NK-92 (cell line): Measurements from ENCODE around the gene MYO7B.

ENCODE experiments used
- DNase-seq: peaks from one replicate; lab custom pipeline; 2025; ENCODE audit not compliant: unreplicated experiment; lab: John Stamatoyannopoulos, UW

The MYO7B gene

DNA sequence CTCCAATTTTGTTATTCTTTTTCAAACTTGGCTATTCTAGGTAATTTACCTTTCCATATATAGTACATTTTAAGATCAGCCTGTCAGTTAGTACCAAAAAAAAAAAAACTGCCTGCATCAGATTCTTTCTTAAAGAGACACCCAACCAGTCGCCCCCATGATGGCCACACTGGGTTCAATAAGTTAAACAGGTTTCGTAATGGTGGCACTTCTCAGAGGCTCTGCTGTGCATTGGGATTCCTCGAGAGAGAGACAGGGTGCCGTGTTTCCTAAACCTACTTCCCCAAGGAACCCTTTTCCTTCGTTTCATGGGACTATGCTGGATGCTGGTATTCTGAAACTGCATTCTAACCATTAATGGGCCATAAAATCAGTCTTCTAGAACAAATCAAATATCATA, 37.4 kb downstream of the MYO7B start:
- DNase-seq: no peak

DNA sequence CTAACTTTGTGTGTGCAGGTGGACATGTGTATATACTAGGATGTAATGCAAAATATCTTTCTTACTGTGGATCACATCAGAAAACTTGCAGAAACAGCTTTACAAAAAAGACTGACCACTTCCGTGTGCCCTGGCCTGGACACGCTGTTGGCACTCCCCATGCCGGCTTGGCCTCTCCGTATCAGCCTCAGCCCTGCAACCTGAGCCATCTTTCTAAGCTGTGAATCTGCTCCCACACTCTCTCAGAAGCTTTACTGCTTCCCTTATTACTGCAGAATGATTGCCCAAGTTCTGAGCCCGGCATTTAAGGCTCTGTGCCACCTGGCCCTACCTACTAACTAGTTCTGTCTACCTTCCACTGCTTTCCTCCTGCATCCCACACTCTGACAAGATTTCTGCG, 37.8 kb downstream of the MYO7B start:
- DNase-seq: no peak

DNA sequence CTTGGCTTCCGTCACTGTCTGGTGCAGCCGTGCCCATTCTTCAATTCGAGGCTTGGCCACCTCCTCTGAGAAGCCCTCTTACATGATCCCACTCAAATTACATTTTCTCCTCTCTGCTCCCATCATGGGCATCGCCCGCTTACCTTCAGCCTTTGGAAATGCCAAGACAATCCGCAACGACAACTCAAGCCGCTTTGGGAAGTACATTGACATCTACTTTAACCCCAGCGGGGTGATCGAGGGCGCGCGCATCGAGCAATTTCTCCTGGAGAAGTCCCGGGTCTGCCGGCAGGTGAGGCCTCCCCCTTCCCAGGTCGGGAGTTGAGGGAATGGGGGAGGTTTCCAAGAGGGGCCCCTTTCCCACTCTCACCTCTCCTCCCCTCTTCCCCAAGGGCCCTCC, 38.3 kb downstream of the MYO7B start:
- DNase-seq: no peak

DNA sequence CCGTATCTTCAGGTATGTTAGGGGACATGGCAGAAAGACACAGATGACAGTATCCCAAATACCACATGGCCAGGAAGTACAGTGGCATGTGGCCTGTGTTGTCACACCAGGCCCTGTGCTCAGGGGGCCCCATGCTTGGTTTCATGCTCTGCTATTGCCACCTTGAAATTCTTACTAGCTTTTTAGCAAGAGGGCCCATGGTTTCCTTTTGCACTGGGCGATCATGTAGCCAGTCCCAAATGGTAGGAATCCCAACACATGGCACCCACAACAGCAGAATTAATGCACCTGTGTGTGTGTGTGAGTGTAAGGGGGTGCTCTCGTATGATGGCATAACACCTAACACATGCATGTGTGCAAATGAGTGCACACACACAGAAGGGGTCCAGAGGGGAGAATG, 39.2 kb downstream of the MYO7B start:
- DNase-seq: no peak

GRCh38 chr2:127575185-127575765, 39.8 kb downstream of the MYO7B start:
- no peak for DNase-seq

DNA sequence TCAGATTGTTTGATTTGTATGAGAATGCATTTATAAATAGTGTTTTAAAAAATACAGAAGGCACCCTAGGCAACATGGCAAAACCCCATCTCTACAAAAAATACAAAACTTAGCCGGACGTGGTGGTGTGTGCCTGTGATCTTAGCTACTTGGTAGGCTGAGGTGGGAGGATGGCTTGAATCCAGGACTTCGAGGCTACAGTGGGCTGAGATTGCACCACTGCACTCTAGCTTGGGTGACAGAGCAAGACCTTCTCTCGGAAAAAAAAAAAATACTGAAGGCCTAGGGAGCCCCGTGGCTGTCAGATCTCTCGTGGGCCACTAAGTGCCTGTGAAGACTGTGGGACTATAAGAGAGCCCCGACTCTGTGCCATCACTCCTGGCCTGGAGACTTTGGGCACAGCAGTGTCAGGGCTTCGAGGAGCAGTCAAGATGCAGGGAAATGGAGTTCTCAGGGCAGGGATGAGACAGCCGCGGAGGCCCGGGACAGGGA, 40.5 kb downstream of the MYO7B start:
- no peak for DNase-seq

GRCh38 chr2:127576433-127577207, 41.1 kb downstream of the MYO7B start:
- DNase-seq: no peak

DNA sequence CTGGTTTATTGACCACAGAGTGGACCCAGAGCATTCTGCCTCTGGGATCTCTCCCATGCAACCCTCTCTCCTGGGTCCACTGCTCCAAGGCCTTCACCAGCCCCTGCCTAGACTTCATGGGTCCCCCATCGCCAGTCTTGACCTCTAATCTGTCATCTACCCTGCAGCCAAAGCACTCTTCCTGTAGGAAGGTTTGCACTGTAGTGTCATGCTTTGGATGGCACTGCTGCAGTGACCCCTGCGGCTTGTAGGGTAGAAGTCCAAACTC, 41.7 kb downstream of the MYO7B start:
- DNase-seq: no peak

DNA sequence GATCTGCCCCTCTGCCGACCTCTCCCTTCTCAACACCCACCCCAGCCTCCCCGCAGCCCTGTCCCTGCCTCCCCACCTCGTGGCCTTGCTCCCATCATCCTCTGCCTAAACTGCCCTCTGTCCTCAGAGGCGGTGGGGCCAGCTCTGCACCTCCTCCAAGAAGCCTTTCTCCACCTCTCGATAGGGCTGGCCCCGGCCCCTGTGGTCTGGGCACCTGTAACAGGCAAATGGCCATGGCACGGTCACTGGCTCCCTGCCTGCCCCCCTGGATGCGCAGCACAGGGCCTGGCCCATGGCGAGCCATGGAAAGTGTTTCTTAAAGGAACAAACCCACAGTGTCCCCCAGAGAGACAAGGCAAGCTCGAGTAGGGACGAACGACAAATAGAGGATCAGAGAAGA, 42.0 kb downstream of the MYO7B start:
- no peak for DNase-seq

DNA sequence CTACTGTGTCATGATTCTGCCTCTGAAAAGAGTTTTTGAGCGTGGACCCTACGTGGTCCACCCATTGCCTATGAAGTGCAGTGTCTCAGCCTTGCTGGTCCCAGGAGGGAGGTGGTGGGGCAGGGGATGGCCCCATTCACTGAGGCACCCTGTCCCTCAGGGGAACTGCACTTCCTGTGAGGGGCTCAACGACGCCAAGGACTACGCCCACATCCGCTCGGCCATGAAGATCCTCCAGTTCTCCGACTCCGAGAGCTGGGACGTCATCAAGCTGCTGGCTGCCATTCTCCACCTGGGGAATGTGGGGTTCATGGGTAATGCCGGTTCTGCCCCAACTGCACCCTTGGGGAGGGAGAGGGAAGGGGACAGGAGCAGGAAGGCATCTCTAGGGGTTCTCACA, 42.5 kb downstream of the MYO7B start:
- DNase-seq: no peak

GRCh38 chr2:127578411-127578810, 42.9 kb downstream of the MYO7B start:
- no peak for DNase-seq

DNA sequence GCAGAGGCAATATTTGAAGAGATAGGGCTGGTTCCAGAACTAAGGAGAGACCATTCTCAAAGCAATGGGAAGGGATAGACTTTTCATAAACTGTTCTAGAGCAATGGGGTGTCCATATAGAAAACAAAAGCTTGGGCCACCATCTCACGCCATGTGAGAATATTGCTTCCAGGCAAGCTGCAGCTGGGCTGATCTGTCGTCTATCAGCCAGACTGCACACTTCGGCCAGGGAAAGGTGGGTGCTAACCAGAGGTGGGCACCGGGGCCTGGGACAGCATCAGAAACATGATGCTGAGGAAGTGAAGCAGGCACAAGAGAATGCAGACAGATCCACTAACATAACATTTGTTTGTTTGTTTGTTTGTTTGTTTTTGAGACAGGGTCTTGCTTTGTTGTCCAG, 43.7 kb downstream of the MYO7B start:
- no peak for DNase-seq

- DNase-seq: no peak
These were observed 44.9 kb downstream of the MYO7B start for GRCh38 chr2:127580167-127581049.

DNA sequence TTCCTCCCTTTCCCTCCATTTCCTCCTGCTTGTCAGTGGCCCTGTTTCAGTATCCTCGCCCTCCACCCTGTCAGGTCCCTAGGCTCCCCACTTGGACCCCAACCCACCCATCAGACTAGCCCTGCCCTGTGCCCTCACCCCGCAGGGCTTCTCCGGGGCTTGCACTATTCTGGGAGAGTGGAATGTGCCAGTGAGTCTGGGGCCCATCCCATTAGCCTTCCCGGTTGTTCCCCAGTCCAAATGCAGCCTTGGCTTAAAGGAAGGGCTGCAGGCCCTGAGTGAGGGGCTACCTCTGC, 45.5 kb downstream of the MYO7B start:
- no peak for DNase-seq

GRCh38 chr2:127581516-127582490, 46.3 kb downstream of the MYO7B start:
- no peak for DNase-seq

DNA sequence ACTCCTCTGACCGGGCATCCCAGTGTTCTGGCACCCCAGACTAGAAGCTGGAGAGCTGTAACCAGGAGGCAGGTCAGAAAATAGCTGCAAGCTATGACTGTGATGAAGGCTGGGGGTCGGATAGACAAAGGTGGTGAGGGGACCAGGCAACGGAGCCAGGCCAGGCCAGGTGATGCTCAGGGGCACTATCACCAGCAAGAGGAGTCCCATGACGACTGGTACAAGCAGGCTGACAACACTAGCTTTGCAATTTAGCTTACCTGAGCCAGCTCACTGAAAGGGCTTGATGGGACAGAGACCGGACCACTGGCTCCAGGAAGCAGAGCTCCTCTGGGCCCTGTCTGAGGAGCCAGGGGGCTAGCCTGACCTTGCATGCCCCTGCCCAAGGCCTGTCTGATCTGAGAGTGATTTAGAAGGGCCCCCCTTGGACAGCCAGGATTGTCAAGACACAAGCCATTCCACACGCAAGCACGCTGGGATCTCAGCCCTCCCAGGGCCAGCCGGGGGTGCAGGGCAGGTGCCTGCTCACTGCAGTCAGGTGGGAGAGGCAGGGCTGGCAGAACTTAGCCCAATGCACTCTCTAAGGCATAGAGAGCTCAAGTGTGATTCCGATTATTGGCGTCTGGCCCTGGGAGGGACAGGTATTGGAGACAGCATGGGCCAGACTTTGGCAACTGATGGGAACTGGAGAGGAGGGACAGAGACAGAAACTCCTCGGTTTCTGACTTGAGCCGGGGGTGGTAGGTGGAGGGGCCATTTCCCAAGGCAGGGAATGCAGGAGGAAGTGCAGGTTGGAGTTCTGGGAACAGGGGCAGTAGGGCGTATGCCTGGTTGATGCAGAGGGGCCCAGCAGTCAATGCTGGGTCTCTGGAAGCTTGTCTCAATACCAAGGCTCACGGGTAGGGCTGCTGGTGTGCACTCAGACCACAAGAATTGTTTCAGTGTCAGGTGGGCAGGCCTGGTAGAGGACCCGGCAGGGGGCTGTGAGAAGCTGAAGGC, 47.7 kb downstream of the MYO7B start:
- DNase-seq: no peak

DNA sequence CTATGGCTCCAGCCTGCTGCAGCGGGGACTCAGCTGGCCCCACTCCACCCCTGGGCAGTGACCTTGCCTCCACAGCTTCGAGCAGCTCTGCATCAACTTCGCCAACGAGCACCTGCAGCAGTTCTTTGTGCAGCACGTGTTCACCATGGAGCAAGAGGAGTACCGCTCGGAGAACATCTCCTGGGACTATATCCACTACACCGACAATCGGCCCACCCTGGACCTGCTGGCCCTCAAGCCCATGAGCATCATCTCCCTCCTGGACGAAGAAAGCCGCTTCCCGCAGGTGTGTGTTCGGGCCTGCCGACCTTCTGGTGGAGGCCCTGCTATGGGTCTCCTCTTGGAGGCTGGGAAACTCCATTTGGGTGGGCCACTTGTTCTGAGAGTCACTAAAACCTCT, 48.6 kb downstream of the MYO7B start:
- no peak for DNase-seq

DNA sequence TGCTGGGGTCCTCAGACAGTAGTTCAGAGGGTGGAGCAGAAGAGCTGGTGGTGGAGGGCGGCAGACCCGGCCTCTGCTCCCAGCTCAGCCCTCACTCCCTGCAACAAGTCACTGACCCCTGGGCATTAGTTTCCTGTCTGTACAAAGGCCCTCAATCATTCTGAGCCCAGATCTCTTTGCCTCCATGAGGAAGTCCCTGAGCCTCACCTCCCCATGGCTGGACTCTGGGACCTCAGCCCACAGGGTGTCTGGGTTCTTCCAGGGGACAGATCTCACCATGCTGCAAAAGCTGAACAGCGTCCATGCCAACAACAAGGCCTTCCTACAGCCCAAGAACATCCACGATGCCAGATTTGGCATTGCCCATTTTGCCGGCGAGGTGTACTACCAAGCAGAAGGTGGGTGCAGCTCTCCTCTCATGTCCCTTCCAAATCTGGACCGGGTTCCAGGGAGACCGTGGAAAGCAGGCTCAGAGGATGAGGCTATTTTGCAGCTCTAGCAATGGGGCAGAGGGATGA, 49.1 kb downstream of the MYO7B start:
- DNase-seq: no peak

- DNase-seq: no peak
These were observed 49.9 kb downstream of the MYO7B start for GRCh38 chr2:127585270-127585807.
